H9 (cell line): ENCODE measurements around the gene SDC4. TPM values are rescaled to one million over a fixed set of nuclear protein-coding genes. Genes with fewer than 3 reads are reported as not detected.

ENCODE experiments used
- DNase-seq: peaks from one replicate; pipeline ENCODE4 v3.0.0-alpha.2; 2017
- H2AFZ ChIP-seq: one replicate; pipeline ENCODE4 v1.6.1; 2013; ENCODE audit warnings: mild to moderate bottlenecking, low read length, control low read depth, moderate library complexity
- H2AK5ac ChIP-seq: 2 replicates; pipeline ENCODE4 v1.6.1; 2013; ENCODE audit warnings: low read length, control low read depth, mixed read lengths; ENCODE audit not compliant: insufficient read length
- H2BK120ac ChIP-seq: one replicate; pipeline ENCODE4 v1.6.1; 2013; ENCODE audit warnings: low read depth, mild to moderate bottlenecking, low read length, control low read depth, inconsistent platforms; ENCODE audit not compliant: poor library complexity, severe bottlenecking
- H2BK12ac ChIP-seq: 2 replicates; pipeline ENCODE4 v1.6.1; 2013; ENCODE audit warnings: low read length, control low read depth, mixed read lengths, low read depth; ENCODE audit not compliant: insufficient read length
- H2BK15ac ChIP-seq: 2 replicates; pipeline ENCODE4 v1.6.1; 2013; ENCODE audit warnings: low read depth, low read length, control low read depth
- H2BK20ac ChIP-seq: one replicate; pipeline ENCODE4 v1.6.1; 2013; ENCODE audit warnings: low read depth, mild to moderate bottlenecking, low read length, control low read depth, inconsistent platforms; ENCODE audit not compliant: poor library complexity, severe bottlenecking
- H2BK5ac ChIP-seq: 2 replicates; pipeline ENCODE4 v1.6.1; 2013; ENCODE audit warnings: low read length, control low read depth, mixed read lengths; ENCODE audit not compliant: insufficient read length
- H3K14ac ChIP-seq: 2 replicates; pipeline ENCODE4 v1.6.1; 2013; ENCODE audit warnings: low read length, control low read depth; ENCODE audit not compliant: insufficient read depth
- H3K18ac ChIP-seq: 2 replicates; pipeline ENCODE4 v1.6.1; 2013; ENCODE audit warnings: low read depth, mild to moderate bottlenecking, mixed read lengths, low read length, control low read depth; ENCODE audit not compliant: insufficient read length
- H3K23ac ChIP-seq: 2 replicates; pipeline ENCODE4 v1.6.1; 2013; ENCODE audit warnings: low read length, control low read depth, mixed read lengths, low read depth; ENCODE audit not compliant: insufficient read length
- H3K23me2 ChIP-seq: 2 replicates; pipeline ENCODE4 v1.6.1; 2013; ENCODE audit warnings: low read depth, mild to moderate bottlenecking, mixed read lengths, low read length, control low read depth; ENCODE audit not compliant: insufficient read length, poor library complexity, severe bottlenecking
- H3K27ac ChIP-seq: 2 replicates; pipeline ENCODE4 v1.5.1; 2013; ENCODE audit warnings: low read length, control low read depth, mixed read lengths, low read depth; ENCODE audit not compliant: insufficient read length
- H3K27me3 ChIP-seq: 2 replicates; pipeline ENCODE4 v1.6.1; 2013; ENCODE audit warnings: low read length, control low read depth, inconsistent platforms; ENCODE audit not compliant: insufficient read depth
- H3K4ac ChIP-seq: 2 replicates; pipeline ENCODE4 v1.6.1; 2013; ENCODE audit warnings: low read depth, mild to moderate bottlenecking, control low read depth, inconsistent platforms, low read length, moderate library complexity
- H3K4me1 ChIP-seq: 2 replicates; pipeline ENCODE4 v1.6.1; 2013; ENCODE audit warnings: low read length, control low read depth, inconsistent platforms; ENCODE audit not compliant: insufficient read depth
- H3K4me2 ChIP-seq: 2 replicates; pipeline ENCODE4 v1.6.1; 2013; ENCODE audit warnings: low read length, control low read depth, mixed read lengths; ENCODE audit not compliant: insufficient read length, insufficient read depth
- H3K56ac ChIP-seq: 2 replicates; pipeline ENCODE4 v1.6.1; 2013; ENCODE audit warnings: low read depth, mild to moderate bottlenecking, mixed read lengths, low read length, control low read depth; ENCODE audit not compliant: insufficient read length
- H3K79me1 ChIP-seq: 2 replicates; pipeline ENCODE4 v1.6.1; 2013; ENCODE audit warnings: low read depth, mild to moderate bottlenecking, moderate library complexity, low read length, control low read depth, inconsistent platforms; ENCODE audit not compliant: insufficient read depth, poor library complexity, severe bottlenecking
- H3K79me2 ChIP-seq: 2 replicates; pipeline ENCODE4 v1.6.1; 2013; ENCODE audit warnings: low read length, control low read depth, inconsistent platforms; ENCODE audit not compliant: insufficient read depth
- H3K9ac ChIP-seq: 2 replicates; pipeline ENCODE4 v1.6.1; 2013; ENCODE audit warnings: low read length, control low read depth, mixed read lengths; ENCODE audit not compliant: insufficient read length; ENCODE audit errors: extremely low read depth
- H3K9me3 ChIP-seq: one replicate; pipeline ENCODE4 v1.6.1; 2013; ENCODE audit warnings: low read depth, low read length, inconsistent platforms; ENCODE audit not compliant: control insufficient read depth
- H3T11ph ChIP-seq: one replicate; pipeline ENCODE4 v1.6.1; 2013; ENCODE audit warnings: mild to moderate bottlenecking, low read length, control low read depth, inconsistent platforms
- H4K20me1 ChIP-seq: one replicate; pipeline ENCODE4 v1.6.1; 2013; ENCODE audit not compliant: control insufficient read depth, insufficient read length, insufficient read depth
- H4K5ac ChIP-seq: 2 replicates; pipeline ENCODE4 v1.6.1; 2013; ENCODE audit warnings: low read depth, mild to moderate bottlenecking, mixed read lengths, low read length, control low read depth; ENCODE audit not compliant: insufficient read length
- H4K8ac ChIP-seq: replicated peaks from 2 replicates; pipeline ENCODE4 v1.6.1; 2013; ENCODE audit warnings: low read length, control low read depth, mixed read lengths, low read depth; ENCODE audit not compliant: insufficient read length
- H4K91ac ChIP-seq: 2 replicates; pipeline ENCODE4 v1.6.1; 2013; ENCODE audit warnings: low read depth, mild to moderate bottlenecking, moderate library complexity, mixed read lengths, low read length, control low read depth; ENCODE audit not compliant: insufficient read length
- H3K27ac Mint-ChIP-seq, 3 experiments: 2 replicates in 2 of 3; 3 replicates in 1 of 3; pipeline ENCODE4 v1.8.0; 2020 to 2021; ENCODE audit warnings: mixed read lengths in 3 of 3, mild to moderate bottlenecking in 1 of 3, moderate library complexity in 1 of 3
- H3K27me3 Mint-ChIP-seq: 2 replicates; pipeline ENCODE4 v1.8.0; 2021; ENCODE audit warnings: low read depth, mild to moderate bottlenecking, moderate library complexity, mixed read lengths
- H3K36me3 Mint-ChIP-seq, 3 experiments: 2 replicates in 2 of 3; 3 replicates in 1 of 3; pipeline ENCODE4 v1.8.0; 2020 to 2021; ENCODE audit warnings: low read depth in 3 of 3, mixed read lengths in 3 of 3; ENCODE audit not compliant: insufficient read depth in 1 of 3
- H3K4me1 Mint-ChIP-seq, 2 experiments: 2 replicates each; pipeline ENCODE4 v1.8.0; 2020; ENCODE audit warnings: mixed read lengths in 2 of 2
- H3K4me3 Mint-ChIP-seq, 2 experiments: 2 replicates in 1 of 2; 3 replicates in 1 of 2; pipeline ENCODE4 v1.8.0; 2020 to 2021; ENCODE audit warnings: mild to moderate bottlenecking in 2 of 2, mixed read lengths in 2 of 2, moderate library complexity in 1 of 2
- H3K9me3 Mint-ChIP-seq, 2 experiments: 2 replicates in 1 of 2; 3 replicates in 1 of 2; pipeline ENCODE4 v1.8.0; 2020; ENCODE audit warnings: mild to moderate bottlenecking in 2 of 2, mixed read lengths in 2 of 2, moderate library complexity in 1 of 2
- CTCF ChIP-seq: fragments of 200-600 bp; sonication (generic); conservative IDR thresholded peaks from 3 replicates; pipeline ENCODE4 v1.8.0; 2021; ENCODE audit warnings: antibody characterized with exemption, mild to moderate bottlenecking
- WGBS: extraction: QIAGEN DNeasy Blood & Tissue Kit; methylation state at CpG from one replicate; pipeline ENCODE4 v1.1.7; 2013; ENCODE audit warnings: missing lambda C conversion rate, low lambda C conversion rate, mixed read lengths; ENCODE audit not compliant: insufficient read length; ENCODE audit errors: extremely low coverage; 5-methylcytosine and 5-hydroxymethylcytosine counted together
- total RNA-seq: library from RNA; stranded (reverse); gene quantifications from 2 replicates; pipeline ENCODE4 v1.2.1, GENCODE V29; 2021

The SDC4 gene
- total RNA-seq, 1 experiment from 2014 or later = 50.7 TPM

GRCh38 chr20:45279992-45280391 lies 68.2 kb downstream of the SDC4 start:
- H3K27ac Mint-ChIP-seq = no peak overlapping the region
- Histone ChIP-seq H3K4me2 (no peak overlapping the region), H3K18ac (no peak overlapping the region), H4K8ac (no peak overlapping the region), H3K56ac (no peak overlapping the region), H2BK15ac (no peak overlapping the region), H3K23ac (no peak overlapping the region), H3T11ph (no peak overlapping the region), H4K20me1 (no peaks in the 10 kb centered on the region), H2BK5ac (no peak overlapping the region), H2AFZ (no peak overlapping the region), H3K9me3 (no peaks in the 10 kb centered on the region), H3K14ac (no peak overlapping the region), H3K79me2 (no peaks in the 10 kb centered on the region), H2BK120ac (no peak overlapping the region), H3K27ac (no peak overlapping the region), H3K23me2 (no peaks in the 10 kb centered on the region), H4K5ac (no peak overlapping the region), H3K27me3 (no peaks in the 10 kb centered on the region), H3K4me1 (no peaks in the 10 kb centered on the region), H3K9ac (no peak overlapping the region), H4K91ac (no peak overlapping the region), H2BK12ac (no peak overlapping the region), H2BK20ac (no peak overlapping the region), H3K4ac (no peak overlapping the region), H3K79me1 (no peaks in the 10 kb centered on the region), H2AK5ac (no peak overlapping the region)
- H3K36me3 Mint-ChIP-seq = 0 out of 7 replicates have a peak, but pooled peaks cover 0 to 2% (median 0%) of the 10 kb centered on the region in 3 experiments
- no peak for TF ChIP-seq CTCF
- no peaks in the 10 kb centered on the region for H3K9me3 Mint-ChIP-seq
- H3K4me1 Mint-ChIP-seq = no peaks in the 10 kb centered on the region
- WGBS = no CpG with 5 or more reads among the region's 1 CpG
- no peak overlapping the region for H3K4me3 Mint-ChIP-seq
- peaks cover 6% of the 10 kb centered on the region for H3K27me3 Mint-ChIP-seq
- no peak for DNase-seq
